DND-41 (cell line): ENCODE measurements around the gene COPS2.

Experiments used
- ATAC-seq: fragments of 200-7000 bp; cut with Tn5 transposase; 3 replicates; pipeline ENCODE4 v1.9.1; 2021; ENCODE audit warnings: low read depth; ENCODE audit not compliant: insufficient read depth
- DNase-seq: peaks from one replicate; pipeline ENCODE4 v3.0.0-alpha.2; 2020
- H2AFZ ChIP-seq: 2 replicates; pipeline ENCODE4 v1.6.0; 2012; ENCODE audit warnings: low read depth, low read length
- H3K27ac ChIP-seq: 2 replicates; pipeline ENCODE4 v1.5.1; 2012; ENCODE audit warnings: low read length, inconsistent platforms
- H3K27me3 ChIP-seq: fragments of 200-600 bp; sonication (generic); 2 replicates; pipeline ENCODE4 v1.6.0; 2012; ENCODE audit warnings: low read length, mild to moderate bottlenecking, inconsistent platforms; ENCODE audit not compliant: insufficient read depth, poor library complexity
- H3K36me3 ChIP-seq: 2 replicates; pipeline ENCODE4 v1.5.1; 2012; ENCODE audit warnings: low read length, inconsistent platforms; ENCODE audit not compliant: insufficient read depth
- H3K4me1 ChIP-seq: 2 replicates; pipeline ENCODE4 v1.5.1; 2012; ENCODE audit warnings: mild to moderate bottlenecking, low read length; ENCODE audit not compliant: insufficient read depth
- H3K4me2 ChIP-seq: 2 replicates; pipeline ENCODE4 v1.6.0; 2012; ENCODE audit warnings: mild to moderate bottlenecking, moderate library complexity, low read length, inconsistent platforms; ENCODE audit not compliant: insufficient read depth
- H3K4me3 ChIP-seq, 2 experiments: fragments of 200-600 bp in 1 of 2; shearing (Covaris generic) in 1 of 2; 2 replicates each; pipeline ENCODE4 v1.5.1; 2012 to 2016; ENCODE audit warnings: inconsistent platforms in 2 of 2, low read length in 2 of 2, mild to moderate bottlenecking in 2 of 2, low read depth in 1 of 2, moderate library complexity in 1 of 2
- H3K79me2 ChIP-seq: 2 replicates; pipeline ENCODE4 v1.6.0; 2012; ENCODE audit warnings: low read length, inconsistent platforms; ENCODE audit not compliant: insufficient read depth
- H3K9ac ChIP-seq: 2 replicates; pipeline ENCODE4 v1.6.0; 2012; ENCODE audit warnings: low read depth, mild to moderate bottlenecking, inconsistent platforms, low read length, moderate library complexity
- H3K9me3 ChIP-seq: 2 replicates; pipeline ENCODE4 v1.5.1; 2012; ENCODE audit warnings: low read length, moderate library complexity, mild to moderate bottlenecking, inconsistent platforms; ENCODE audit not compliant: insufficient read depth, severe bottlenecking
- H4K20me1 ChIP-seq: 2 replicates; pipeline ENCODE4 v1.6.0; 2012; ENCODE audit warnings: low read length; ENCODE audit not compliant: insufficient read depth
- EZH2 ChIP-seq: IDR thresholded peaks from 3 replicates; pipeline ENCODE4 v1.6.1; 2012; ENCODE audit warnings: borderline replicate concordance, low read depth, mild to moderate bottlenecking, moderate library complexity, low read length, inconsistent platforms; ENCODE audit not compliant: severe bottlenecking
- TF ChIP-seq, protein P1 (sequence below): IDR thresholded peaks from 2 replicates; pipeline ENCODE4 v1.5.1; 2012; ENCODE audit warnings: borderline replicate concordance, low read length, moderate library complexity, mild to moderate bottlenecking; ENCODE audit not compliant: poor library complexity, severe bottlenecking; ENCODE audit errors: extremely low read depth

The COPS2 gene

DNA sequence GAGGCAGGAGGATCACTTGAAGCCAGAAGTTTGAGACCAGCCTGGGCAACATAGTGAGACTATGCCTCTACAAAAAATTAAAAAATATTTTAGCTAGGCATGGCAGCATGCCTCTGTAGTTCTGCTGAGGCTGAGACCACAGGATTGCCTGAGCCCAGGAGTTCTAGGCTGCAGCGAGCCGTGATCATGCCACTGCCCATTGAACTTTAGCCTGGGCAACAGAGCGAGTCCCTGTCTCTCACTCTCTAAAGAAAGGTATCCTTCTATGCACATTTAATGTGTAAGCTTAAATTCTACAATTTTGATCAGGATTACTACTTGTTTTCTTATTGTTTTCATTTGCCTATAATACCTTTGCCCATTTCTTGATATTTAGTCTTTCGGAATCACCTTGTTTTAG is 41.5 kb upstream of the COPS2 start:
- Histone ChIP-seq H3K79me2 (peaks cover 7% of the 10 kb centered on the region; the same call in 1 of the 2 replicates), H3K27ac (no peak overlapping the region), H3K27me3 (no peaks in the 10 kb centered on the region), H3K4me3 (no peak overlapping the region), H2AFZ (no peak overlapping the region), H3K4me2 (no peak overlapping the region), H3K9ac (no peak overlapping the region), H3K9me3 (no peaks in the 10 kb centered on the region), H3K36me3 (no peaks in the 10 kb centered on the region; the same call in 1 of the 2 replicates), H4K20me1 (no peaks in the 10 kb centered on the region), H3K4me1 (no peaks in the 10 kb centered on the region)
- DNase-seq (no peak), ATAC-seq (no peak)
- TF ChIP-seq EZH2, result no peak

DNA sequence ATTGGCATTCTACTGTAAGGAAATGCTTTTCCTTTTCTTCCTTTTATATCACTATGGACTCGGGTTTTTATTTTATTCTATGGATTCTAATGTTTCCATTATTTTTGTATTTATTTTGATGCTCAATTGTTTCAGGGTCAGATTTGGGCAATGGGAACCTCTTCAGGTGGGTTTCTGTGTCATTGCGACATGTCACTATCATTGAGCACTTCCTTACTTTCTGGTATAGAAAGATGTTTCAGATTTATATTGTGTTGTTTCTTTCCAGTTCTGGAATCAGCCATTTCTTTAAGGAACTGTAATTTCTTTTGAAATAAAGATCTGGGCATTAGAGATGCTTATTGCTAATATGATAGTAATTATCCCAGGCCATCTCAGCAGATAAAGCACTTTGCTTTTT is 36.5 kb upstream of the COPS2 start:
- Histone ChIP-seq H3K4me2 (no peak overlapping the region), H3K36me3 (no peaks in the 10 kb centered on the region), H4K20me1 (peaks cover 9% of the 10 kb centered on the region), H3K27me3 (no peaks in the 10 kb centered on the region), H2AFZ (no peak overlapping the region), H3K4me3 (no peak overlapping the region), H3K27ac (no peak overlapping the region), H3K4me1 (no peaks in the 10 kb centered on the region), H3K79me2 (peaks cover 36% of the 10 kb centered on the region), H3K9ac (no peak overlapping the region), H3K9me3 (no peaks in the 10 kb centered on the region)
- DNase-seq, result no peak
- TF ChIP-seq, protein P1, sequence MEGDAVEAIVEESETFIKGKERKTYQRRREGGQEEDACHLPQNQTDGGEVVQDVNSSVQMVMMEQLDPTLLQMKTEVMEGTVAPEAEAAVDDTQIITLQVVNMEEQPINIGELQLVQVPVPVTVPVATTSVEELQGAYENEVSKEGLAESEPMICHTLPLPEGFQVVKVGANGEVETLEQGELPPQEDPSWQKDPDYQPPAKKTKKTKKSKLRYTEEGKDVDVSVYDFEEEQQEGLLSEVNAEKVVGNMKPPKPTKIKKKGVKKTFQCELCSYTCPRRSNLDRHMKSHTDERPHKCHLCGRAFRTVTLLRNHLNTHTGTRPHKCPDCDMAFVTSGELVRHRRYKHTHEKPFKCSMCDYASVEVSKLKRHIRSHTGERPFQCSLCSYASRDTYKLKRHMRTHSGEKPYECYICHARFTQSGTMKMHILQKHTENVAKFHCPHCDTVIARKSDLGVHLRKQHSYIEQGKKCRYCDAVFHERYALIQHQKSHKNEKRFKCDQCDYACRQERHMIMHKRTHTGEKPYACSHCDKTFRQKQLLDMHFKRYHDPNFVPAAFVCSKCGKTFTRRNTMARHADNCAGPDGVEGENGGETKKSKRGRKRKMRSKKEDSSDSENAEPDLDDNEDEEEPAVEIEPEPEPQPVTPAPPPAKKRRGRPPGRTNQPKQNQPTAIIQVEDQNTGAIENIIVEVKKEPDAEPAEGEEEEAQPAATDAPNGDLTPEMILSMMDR, result no peak
- ATAC-seq, result no peak

DNA sequence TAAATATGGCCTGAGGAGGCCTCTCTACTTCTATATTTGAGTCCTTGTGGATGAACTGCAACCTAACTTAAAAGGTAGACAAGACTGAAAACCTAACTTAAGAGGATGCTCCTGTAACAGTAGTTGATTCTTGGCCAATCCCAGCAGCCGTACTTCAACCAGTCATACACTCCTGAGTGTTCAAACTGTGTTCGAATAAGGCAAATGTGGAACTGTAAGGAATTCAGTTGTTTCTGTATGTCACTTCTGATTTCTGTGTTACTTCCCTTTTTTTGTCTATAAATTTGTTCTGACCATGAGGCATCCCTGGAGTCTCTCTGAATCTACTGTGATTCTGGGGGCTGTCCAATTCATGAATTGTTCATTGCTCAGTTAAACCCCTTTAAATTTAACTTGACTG is 35.2 kb upstream of the COPS2 start:
- no peaks in the 10 kb centered on the region for H3K27me3 ChIP-seq
- H3K27ac ChIP-seq, result no peak overlapping the region
- H3K4me2 ChIP-seq, result no peak overlapping the region
- H3K79me2 ChIP-seq, result peaks cover 42% of the 10 kb centered on the region
- TF ChIP-seq EZH2, result no peak
- H3K4me1 ChIP-seq, result no peaks in the 10 kb centered on the region
- peaks cover 9% of the 10 kb centered on the region for H4K20me1 ChIP-seq
- no peak overlapping the region for H3K9ac ChIP-seq
- H3K36me3 ChIP-seq, result no peaks in the 10 kb centered on the region
- H3K4me3 ChIP-seq, result no peak overlapping the region
- ATAC-seq (no peak), DNase-seq (no peak)
- no peaks in the 10 kb centered on the region for H3K9me3 ChIP-seq
- H2AFZ ChIP-seq, result no peak overlapping the region

DNA sequence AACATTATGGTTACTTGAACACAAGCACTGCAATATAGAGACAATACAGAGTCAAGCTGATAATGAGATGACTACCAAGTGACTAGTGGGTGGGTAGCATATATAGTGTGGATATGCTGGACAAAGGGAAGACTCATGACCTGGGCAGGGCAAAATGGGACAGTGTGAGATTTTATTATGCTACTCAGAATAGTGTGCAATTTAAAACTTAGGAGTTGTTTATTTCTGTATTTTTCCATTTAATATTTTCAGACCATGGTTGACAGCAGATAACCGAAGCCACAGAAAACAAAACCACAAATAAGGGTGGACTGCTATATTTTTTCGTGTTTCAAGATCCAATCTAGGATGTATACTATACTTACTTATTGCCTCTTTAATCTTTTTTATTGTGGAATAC is 34.2 kb upstream of the COPS2 start:
- Histone ChIP-seq H3K9me3 (no peaks in the 10 kb centered on the region), H3K36me3 (no peaks in the 10 kb centered on the region), H3K4me2 (no peak overlapping the region), H3K27me3 (no peaks in the 10 kb centered on the region), H3K4me3 (no peak overlapping the region), H2AFZ (no peak overlapping the region), H4K20me1 (peaks cover 9% of the 10 kb centered on the region), H3K79me2 (peaks cover 41% of the 10 kb centered on the region), H3K27ac (no peak overlapping the region), H3K9ac (no peak overlapping the region), H3K4me1 (no peaks in the 10 kb centered on the region)
- DNase-seq (no peak), ATAC-seq (no peak)
- TF ChIP-seq, protein P1, result no peak
- no peak for TF ChIP-seq EZH2
